HepG2 (cell line): ENCODE results near the gene OR2B2. TPM values are rescaled to one million over a fixed set of nuclear protein-coding genes. Genes with fewer than 3 reads are reported as not detected.

Experiments
- ARID2 ChIP-seq: sonication (generic); formaldehyde crosslinking; IDR thresholded peaks from 2 replicates; pipeline ENCODE4 v1.8.1; 2022; ENCODE audit warnings: mild to moderate bottlenecking, missing genetic modification reagents, borderline replicate concordance
- GTF2F1 ChIP-seq: fragments of 150-350 bp; IDR thresholded peaks from 2 replicates; pipeline ENCODE4 v1.6.1; 2014; ENCODE audit warnings: low read length
- HMG20B ChIP-seq: conservative IDR thresholded peaks from 2 replicates; pipeline ENCODE4 v1.6.1; 2016; ENCODE audit warnings: missing genetic modification reagents, missing compliant biosample characterization
- KDM6A ChIP-seq: IDR thresholded peaks from 2 replicates; pipeline ENCODE4 v1.6.1; 2016; ENCODE audit warnings: low read depth
- PHF5A ChIP-seq: IDR thresholded peaks from one replicate; pipeline ENCODE4 v1.6.1; 2018; ENCODE audit warnings: low read depth, missing genetic modification reagents; ENCODE audit not compliant: unreplicated experiment
- RFX1 ChIP-seq: fragments of 450-650 bp; IDR thresholded peaks from 2 replicates; pipeline ENCODE4 v1.6.1; 2017
- SOX6 ChIP-seq, 2 experiments: fragments of 450-650 bp in 1 of 2; sonication (generic) in 1 of 2; formaldehyde crosslinking in 1 of 2; IDR thresholded peaks; 2 replicates each; pipeline versions ENCODE4 v1.4.0 to v1.6.1; 2017 to 2020; ENCODE audit warnings: antibody characterized with exemption in 1 of 2, mild to moderate bottlenecking in 1 of 2, missing genetic modification reagents in 1 of 2
- SRSF1 ChIP-seq: fragments of 200-400 bp; formaldehyde crosslinking; optimal IDR thresholded peaks from 2 replicates; pipeline ENCODE3; 2017; ENCODE audit warnings: mild to moderate bottlenecking, low read depth, low read length, moderate library complexity
- TAF1 ChIP-seq: sonication (generic); formaldehyde crosslinking; IDR thresholded peaks from 2 replicates; pipeline ENCODE4 v1.4.0; 2020; ENCODE audit warnings: missing genetic modification reagents
- ZBTB43 ChIP-seq: sonication (generic); formaldehyde crosslinking; conservative IDR thresholded peaks from 2 replicates; pipeline ENCODE4 v1.4.0; 2020; ENCODE audit warnings: missing genetic modification reagents
- ZNF136 ChIP-seq: sonication (generic); formaldehyde crosslinking; IDR thresholded peaks from 2 replicates; pipeline ENCODE4 v1.8.1; 2022; ENCODE audit warnings: low read depth, mild to moderate bottlenecking, moderate library complexity, missing genetic modification reagents
- ZNF317 ChIP-seq: sonication (generic); formaldehyde crosslinking; IDR thresholded peaks from 2 replicates; pipeline ENCODE4 v1.5.0; 2020; ENCODE audit warnings: mild to moderate bottlenecking, missing genetic modification reagents
- ZNF558 ChIP-seq: sonication (generic); formaldehyde crosslinking; IDR thresholded peaks from 2 replicates; pipeline ENCODE4 v1.9.0; 2022; ENCODE audit warnings: mild to moderate bottlenecking, missing genetic modification reagents, borderline replicate concordance
- ZNF589 ChIP-seq: sonication (generic); formaldehyde crosslinking; conservative IDR thresholded peaks from 2 replicates; pipeline ENCODE4 v1.8.0; 2022; ENCODE audit warnings: mild to moderate bottlenecking, moderate library complexity, missing genetic modification reagents
- ZNF674 ChIP-seq: sonication (generic); formaldehyde crosslinking; IDR thresholded peaks from 2 replicates; pipeline ENCODE4 v1.5.0; 2020; ENCODE audit warnings: low read depth, mild to moderate bottlenecking, missing genetic modification reagents
- ZNF768 ChIP-seq: sonication (generic); formaldehyde crosslinking; IDR thresholded peaks from 2 replicates; pipeline ENCODE4 v1.4.0; 2020; ENCODE audit warnings: missing genetic modification reagents
- polyA plus RNA-seq, 8 experiments: library from polyadenylated mRNA; depleted of rRNA in 3 of 8; stranded (reverse) in 7 of 8; unstranded in 1 of 8; fragments of >200 nt; fragmentation: Illumina TruSeq in 4 of 8; extraction: Trizol in 4 of 8; gene quantifications; 2 replicates each; pipeline versions ENCODE4 v1.2.1 to v1.2.3, GENCODE V29; 2011 to 2016; ENCODE audit warnings: low read depth in 4 of 8, missing spikeins in 1 of 8, mixed read lengths in 1 of 8; ENCODE audit not compliant: insufficient read depth in 1 of 8
- total RNA-seq, 5 experiments: library from RNA; depleted of rRNA; stranded (reverse); fragments of >200 nt; fragmentation: Illumina TruSeq; extraction: Trizol; gene quantifications; 2 replicates each; pipeline ENCODE4 v1.2.3, GENCODE V29; 2016; ENCODE audit warnings: low read depth in 1 of 5
- TF ChIP-seq, protein P1 (sequence below): sonication (generic); formaldehyde crosslinking; IDR thresholded peaks from 2 replicates; pipeline ENCODE4 v1.5.0; 2020; ENCODE audit warnings: mild to moderate bottlenecking, low read depth, missing genetic modification reagents, borderline replicate concordance
- TF ChIP-seq, protein P2 (sequence below), 2 experiments: sonication (generic) in 1 of 2; formaldehyde crosslinking in 1 of 2; IDR thresholded peaks; 2 replicates each; pipeline versions ENCODE4 v1.6.1 to v1.9.0; 2014 to 2022; ENCODE audit warnings: antibody characterized with exemption in 1 of 2, borderline replicate concordance in 1 of 2, inconsistent platforms in 1 of 2, low read depth in 1 of 2, missing genetic modification reagents in 1 of 2
- TF ChIP-seq, protein P3 (sequence below): sonication (generic); formaldehyde crosslinking; IDR thresholded peaks from 2 replicates; pipeline ENCODE4 v1.5.0; 2020; ENCODE audit warnings: mild to moderate bottlenecking, missing genetic modification reagents

The OR2B2 gene
- total and polyA plus RNA-seq, 2 of the 13 experiments (the other 11 are each of a cell fraction or from before 2014, with no cell fraction given), result not detected

DNA sequence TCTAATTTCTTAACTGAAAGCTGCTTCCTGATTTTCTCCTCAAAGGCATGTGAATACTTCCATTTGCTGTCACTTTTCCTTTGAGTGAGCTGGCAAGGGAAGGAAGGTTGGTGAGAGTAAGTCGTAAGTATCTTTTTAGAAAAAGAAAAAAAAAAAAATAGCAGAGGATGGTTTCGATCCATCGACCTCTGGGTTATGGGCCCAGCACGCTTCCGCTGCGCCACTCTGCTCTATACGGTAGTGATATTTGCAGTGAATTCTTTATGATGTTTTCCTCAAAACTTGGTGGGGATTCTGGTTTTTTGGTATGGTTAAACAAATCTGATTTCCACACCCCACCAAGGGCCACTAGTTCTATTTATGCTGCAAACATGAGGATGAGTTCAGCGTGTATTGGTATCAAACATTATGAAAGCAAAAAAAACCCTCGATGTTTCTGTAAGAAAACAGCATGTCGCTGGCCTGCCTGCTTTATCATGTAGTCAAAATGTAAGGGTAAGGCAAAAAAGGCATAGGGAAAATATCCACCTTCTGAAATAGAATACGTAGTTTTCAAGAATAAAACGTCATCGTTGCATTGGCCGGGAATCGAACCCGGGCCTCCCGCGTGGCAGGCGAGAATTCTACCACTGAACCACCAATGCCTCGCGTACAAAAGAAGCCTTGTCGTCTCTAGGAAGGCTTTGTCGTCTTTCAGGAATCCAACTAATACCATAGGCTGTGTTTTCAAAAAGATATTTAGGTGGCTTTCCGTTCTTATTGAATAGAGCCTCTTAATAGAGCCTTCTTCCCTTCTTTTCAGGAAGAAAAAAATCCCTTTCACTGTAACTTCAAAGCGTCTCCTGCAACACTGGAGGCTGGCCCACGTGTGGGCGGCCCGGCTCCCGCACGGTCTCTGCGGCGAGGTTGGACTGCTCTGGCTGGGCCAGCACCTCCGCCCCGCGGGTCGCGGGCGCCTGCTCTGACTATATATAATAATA is 9.6 kb downstream of the OR2B2 start (continued):
- TF ChIP-seq ZBTB43, result peak; percentile 2; the same call in 1 of the 2 replicates
- no peak; the same call in 1 of the 2 replicates for TF ChIP-seq ZNF317 (CRISPR knock-in tag)
- TF ChIP-seq ZNF136 (CRISPR knock-in tag), result peak; percentile 73; the same call in 1 of the 2 replicates
- 0 out of 2 replicates have a peak, but pooled peaks have one; percentile 86 for TF ChIP-seq ZNF674 (CRISPR knock-in tag)
- TF ChIP-seq KDM6A (CRISPR knock-in tag), result no peak
- TF ChIP-seq, protein P1, sequence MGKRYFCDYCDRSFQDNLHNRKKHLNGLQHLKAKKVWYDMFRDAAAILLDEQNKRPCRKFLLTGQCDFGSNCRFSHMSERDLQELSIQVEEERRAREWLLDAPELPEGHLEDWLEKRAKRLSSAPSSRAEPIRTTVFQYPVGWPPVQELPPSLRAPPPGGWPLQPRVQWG, result no peak
- TF ChIP-seq PHF5A (CRISPR knock-in tag), result no peak
- no peak for TF ChIP-seq ZNF558 (CRISPR knock-in tag)
- TF ChIP-seq TAF1, result no peak
- no peak for TF ChIP-seq RFX1
- TF ChIP-seq ZNF589, result no peak
- TF ChIP-seq, protein P2, sequence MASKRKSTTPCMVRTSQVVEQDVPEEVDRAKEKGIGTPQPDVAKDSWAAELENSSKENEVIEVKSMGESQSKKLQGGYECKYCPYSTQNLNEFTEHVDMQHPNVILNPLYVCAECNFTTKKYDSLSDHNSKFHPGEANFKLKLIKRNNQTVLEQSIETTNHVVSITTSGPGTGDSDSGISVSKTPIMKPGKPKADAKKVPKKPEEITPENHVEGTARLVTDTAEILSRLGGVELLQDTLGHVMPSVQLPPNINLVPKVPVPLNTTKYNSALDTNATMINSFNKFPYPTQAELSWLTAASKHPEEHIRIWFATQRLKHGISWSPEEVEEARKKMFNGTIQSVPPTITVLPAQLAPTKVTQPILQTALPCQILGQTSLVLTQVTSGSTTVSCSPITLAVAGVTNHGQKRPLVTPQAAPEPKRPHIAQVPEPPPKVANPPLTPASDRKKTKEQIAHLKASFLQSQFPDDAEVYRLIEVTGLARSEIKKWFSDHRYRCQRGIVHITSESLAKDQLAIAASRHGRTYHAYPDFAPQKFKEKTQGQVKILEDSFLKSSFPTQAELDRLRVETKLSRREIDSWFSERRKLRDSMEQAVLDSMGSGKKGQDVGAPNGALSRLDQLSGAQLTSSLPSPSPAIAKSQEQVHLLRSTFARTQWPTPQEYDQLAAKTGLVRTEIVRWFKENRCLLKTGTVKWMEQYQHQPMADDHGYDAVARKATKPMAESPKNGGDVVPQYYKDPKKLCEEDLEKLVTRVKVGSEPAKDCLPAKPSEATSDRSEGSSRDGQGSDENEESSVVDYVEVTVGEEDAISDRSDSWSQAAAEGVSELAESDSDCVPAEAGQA (IDR thresholded peaks at IDR 0.05; ENCODE audit: low read depth), result peak; percentile 55; the same call in 1 of the 2 replicates
- TF ChIP-seq, protein P2 (CRISPR knock-in tag; IDR thresholded peaks at IDR 0.05; ENCODE audit: borderline replicate concordance), result no peak
- TF ChIP-seq SOX6 (IDR thresholded peaks at IDR 0.05), result no peak
- peak; percentile 50; the same call in 1 of the 2 replicates for TF ChIP-seq SOX6 (CRISPR knock-in tag; IDR thresholded peaks at IDR 0.05)
- 0 out of 2 replicates have a peak, but pooled peaks have one; percentile 69 for TF ChIP-seq HMG20B
- TF ChIP-seq, protein P3, sequence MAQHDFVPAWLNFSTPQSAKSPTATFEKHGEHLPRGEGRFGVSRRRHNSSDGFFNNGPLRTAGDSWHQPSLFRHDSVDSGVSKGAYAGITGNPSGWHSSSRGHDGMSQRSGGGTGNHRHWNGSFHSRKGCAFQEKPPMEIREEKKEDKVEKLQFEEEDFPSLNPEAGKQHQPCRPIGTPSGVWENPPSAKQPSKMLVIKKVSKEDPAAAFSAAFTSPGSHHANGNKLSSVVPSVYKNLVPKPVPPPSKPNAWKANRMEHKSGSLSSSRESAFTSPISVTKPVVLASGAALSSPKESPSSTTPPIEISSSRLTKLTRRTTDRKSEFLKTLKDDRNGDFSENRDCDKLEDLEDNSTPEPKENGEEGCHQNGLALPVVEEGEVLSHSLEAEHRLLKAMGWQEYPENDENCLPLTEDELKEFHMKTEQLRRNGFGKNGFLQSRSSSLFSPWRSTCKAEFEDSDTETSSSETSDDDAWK, result no peak
- no peak for TF ChIP-seq GTF2F1
- no peak for TF ChIP-seq SRSF1
- TF ChIP-seq ZNF768 (CRISPR knock-in tag), result peak; percentile 53
- TF ChIP-seq ARID2, result no peak
